CD4-positive, alpha-beta T cell treated with Interleukin-10 for 1 hour (primary cell): Measurements from ENCODE around the gene DOLPP1.

Experiments used
- DNase-seq: peaks from one replicate; pipeline ENCODE4 v3.0.0-alpha.2; 2020

Gene DOLPP1

DNA sequence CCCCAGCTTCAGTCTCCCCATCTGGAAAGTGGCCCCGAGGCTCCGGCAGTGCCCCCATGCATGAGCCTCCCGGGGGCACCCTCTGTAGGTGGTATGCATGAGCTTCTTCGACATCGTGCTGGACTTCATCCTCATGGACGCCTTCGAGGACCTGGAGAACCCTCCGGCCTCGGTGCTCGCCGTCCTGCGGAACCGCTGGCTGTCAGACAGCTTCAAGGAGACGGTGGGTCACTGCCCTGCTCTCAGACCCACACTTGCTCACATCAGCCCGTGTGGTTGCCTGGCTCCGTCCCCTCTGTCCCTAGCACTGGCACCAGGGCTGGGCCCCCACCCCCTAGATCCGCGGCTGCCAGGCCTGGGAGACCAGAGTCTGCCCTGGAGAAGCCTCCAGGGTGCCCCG lies 12.8 kb upstream of the DOLPP1 start:
- no peak for DNase-seq

GRCh38 chr9:129068990-129069861 lies 11.7 kb upstream of the DOLPP1 start:
- peak; percentile 60 for DNase-seq

- DNase-seq: no peak
Observed at GRCh38 chr9:129069862-129070641, 10.9 kb upstream of the DOLPP1 start.

DNA sequence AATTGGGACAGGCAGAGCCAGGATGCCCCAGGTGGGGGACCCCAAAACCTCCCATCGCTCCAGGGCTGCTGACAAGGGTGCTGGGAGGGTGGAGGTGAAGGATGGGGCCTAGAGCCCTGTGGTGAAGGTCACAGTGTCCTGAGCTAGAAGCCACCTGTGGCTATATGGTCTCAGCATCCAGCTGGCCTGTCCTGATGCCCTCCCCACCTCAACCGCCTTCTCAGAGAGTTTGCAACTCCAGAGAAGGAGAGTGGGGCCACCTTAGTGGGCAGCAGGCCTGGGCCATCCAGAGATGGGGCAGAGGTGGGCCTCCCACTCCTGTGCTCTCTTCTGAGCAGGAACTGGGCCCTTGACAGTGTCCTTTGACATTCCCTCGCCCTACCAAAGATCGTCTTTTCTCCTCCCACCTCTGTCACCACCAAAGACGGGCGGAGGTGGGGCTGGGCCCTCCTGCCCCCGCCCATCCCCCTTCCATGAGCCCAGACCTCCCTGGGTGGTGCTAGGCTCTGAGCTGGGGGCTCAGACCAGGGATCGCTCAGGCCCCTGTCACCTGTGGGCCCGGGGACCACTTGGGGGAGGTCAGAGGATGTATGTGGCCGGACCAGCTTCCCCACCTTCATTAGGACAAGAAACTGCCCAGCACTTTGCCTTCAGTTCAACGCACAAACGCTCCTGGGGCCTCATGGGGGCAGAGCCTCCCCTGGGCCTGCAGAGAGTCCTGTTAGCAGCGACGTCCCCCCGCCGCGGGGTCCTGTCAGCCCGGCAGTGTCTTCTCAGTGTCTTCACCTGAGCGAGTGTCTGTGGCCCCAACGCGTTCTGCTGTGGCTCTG lies 10.0 kb upstream of the DOLPP1 start:
- no peak for DNase-seq

GRCh38 chr9:129071526-129072126 lies 9.3 kb upstream of the DOLPP1 start:
- DNase-seq: peak; percentile 21

DNA sequence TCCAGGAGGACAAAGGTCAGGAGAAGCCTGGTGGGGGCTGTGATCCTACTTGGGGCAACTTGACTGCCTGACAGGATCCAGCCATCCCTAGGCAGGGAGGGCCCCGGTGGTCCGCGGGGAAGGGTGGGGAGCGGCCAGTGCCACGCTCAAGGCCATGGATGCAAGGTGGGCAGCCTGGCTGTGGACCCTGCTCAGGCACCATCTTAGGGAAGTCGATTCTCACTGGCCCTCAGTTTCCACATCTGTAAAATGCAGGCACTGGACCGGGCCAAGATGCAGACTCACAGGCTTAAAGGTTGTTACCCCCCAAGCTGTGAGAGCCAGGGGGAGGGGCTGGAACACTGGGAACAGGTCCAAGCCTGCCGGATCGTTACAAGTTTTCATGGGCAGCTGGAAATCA lies 8.7 kb upstream of the DOLPP1 start:
- no peak for DNase-seq

GRCh38 chr9:129073404-129073803 lies 7.5 kb upstream of the DOLPP1 start:
- peak; percentile 12 for DNase-seq

DNA sequence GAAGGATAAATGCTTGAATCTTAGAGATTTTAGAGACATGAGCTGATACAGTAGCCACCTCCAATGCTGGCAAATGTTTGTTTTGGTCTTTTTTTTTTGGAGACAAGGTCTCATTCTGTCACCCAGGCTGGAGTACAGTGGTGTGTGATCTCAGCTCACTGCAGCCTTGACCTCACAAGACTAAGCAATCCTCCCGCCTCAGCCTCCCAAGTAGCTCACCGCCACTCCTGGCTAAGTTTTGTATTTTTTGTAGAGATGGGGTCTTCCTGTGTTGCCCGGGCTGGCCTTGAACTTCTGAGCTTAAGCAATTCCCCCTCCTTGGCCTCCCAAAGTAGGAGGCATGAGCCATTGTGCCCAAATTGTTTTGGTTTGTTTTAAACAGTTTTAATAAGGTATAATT lies 6.8 kb upstream of the DOLPP1 start:
- DNase-seq: no peak

- no peak for DNase-seq
Observed at GRCh38 chr9:129075996-129076639, 4.8 kb upstream of the DOLPP1 start.

GRCh38 chr9:129076640-129077037 lies 4.3 kb upstream of the DOLPP1 start:
- DNase-seq: no peak

- DNase-seq: no peak
Observed at GRCh38 chr9:129077236-129077635, 3.7 kb upstream of the DOLPP1 start.

DNA sequence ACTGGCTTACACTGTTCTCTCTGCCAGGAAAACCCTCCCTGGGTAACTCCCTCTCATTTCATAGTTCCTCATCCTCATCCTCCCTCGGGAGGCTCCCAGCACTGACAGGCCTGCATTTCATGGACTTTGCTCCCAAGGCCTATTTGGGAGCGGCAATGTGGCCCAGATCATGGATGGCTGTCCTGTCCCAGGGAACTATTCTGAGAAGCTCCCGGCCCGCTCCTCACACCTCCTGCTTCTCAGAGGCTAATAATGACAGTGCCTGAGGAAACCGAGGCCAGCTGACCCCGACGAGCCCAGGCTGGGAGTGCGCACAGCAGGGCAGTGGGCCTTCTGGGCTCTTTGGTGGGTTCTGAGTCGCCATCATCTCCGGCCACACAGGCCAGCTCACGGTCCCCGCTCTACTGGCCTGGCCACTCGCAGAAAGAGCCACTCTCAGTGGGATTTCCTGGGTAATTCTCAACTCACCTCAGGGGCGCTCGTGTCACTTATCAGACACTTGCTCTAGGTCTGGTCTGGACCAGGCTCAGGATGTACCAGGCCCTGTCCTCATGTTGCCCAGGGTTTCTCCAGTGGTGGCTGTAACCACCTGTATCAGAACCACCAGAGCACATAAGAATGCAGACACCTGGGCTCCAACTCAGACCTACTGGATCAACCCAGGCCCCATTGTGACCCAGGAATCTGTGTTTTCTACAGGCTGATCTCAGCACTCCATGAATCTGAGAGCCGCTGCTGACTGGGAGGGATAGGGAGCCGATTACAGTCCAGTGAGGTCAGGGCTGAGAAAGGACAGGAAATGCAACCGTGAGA lies 2.0 kb upstream of the DOLPP1 start:
- DNase-seq: no peak

DNA sequence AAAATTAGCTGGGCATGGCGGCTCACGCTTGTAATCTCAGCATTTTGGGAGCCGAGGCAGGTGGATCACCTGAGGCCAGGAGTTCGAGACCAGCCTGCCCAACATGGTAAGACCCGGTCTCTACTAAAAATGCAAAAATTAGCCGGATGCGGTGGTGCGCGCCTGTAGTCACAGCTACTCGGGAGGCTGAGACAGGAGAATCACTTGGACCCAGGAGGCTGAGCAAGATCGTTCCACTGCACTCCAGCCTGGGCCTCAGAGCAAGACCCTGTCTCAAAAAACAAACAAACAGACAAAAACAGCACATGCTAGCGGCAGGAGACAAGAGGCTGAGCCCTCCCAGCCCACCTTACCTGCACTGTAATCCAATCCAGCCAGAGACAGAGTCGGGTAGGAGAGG lies 1.1 kb upstream of the DOLPP1 start:
- no peak for DNase-seq

DNA sequence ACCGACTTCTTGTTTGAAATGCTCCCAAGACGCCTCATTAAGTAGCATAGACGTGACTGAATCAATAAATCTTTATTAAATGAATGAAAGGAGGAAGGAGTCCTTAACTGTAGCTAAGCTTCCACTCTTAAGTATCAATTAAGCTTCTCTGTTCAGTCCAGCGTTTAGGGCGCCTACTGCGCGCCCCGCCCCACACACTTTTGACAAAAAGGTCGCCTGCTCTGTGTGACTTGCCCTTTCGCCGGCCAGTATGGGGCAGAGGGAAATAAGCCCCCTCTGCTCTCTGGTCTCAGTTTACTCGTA lies 662 bp upstream of the DOLPP1 start:
- DNase-seq: no peak

- DNase-seq: no peak
Observed at GRCh38 chr9:129081388-129081904, 535 bp downstream of the DOLPP1 start.

- no peak for DNase-seq
Observed at GRCh38 chr9:129084087-129084486, 3.2 kb downstream of the DOLPP1 start.

- DNase-seq: no peak
Observed at GRCh38 chr9:129089246-129089645, 8.3 kb downstream of the DOLPP1 start.

- no peak for DNase-seq
Observed at GRCh38 chr9:129093602-129094386, 12.9 kb downstream of the DOLPP1 start.

DNA sequence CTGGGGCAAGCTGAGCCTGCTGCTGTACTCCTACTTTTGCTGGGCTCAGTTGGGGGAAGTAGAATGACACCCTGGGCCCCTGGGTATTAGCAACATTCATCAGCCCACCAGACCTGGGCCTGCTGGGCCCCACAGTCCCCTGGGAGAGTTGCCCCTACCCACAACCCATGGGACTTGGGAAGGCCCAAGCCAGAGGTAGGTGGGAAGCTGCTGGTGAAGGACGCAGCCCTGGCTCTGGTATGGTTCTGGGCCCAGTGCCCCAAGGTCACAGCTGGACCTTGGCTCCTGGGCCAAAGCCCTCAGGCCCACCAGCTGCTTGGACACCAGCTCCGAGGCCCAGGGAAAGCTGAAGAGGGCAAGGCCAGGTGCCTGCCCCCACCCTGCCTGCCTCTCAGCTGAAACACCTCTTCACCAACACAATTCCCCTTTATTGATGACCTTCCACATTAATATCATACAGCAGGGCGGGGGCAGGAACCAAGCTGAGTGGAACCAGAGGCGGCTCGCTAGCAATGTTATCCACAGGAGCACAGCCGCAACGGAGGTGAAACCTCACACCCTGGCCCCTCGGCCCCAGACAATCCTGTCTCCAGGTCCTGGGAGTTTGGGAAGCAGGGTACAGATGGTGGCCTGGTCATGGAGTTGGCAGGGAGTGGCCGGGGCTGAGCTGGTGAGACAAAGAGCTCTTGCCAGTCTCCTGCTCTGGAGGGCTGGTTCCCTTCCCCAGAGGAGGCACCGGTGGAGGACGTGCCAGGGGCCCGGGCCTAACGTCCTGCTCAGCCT lies 13.7 kb downstream of the DOLPP1 start:
- no peak for DNase-seq
